Stimulated activated CD4-positive, alpha-beta T cell treated with anti-CD3 and anti-CD28 coated beads, Interleukin-4, amount 100 ng/mL, for 48 hours (primary cell): ENCODE data around the gene SNX25.

Experiments used
- DNase-seq, 2 donors: peaks; one replicate each; pipeline ENCODE4 v3.0.0-alpha.2; 2020; ENCODE audit warnings: low read depth in 2 of 2

The SNX25 gene

GRCh38 chr4:185378264-185378663 is 168.9 kb downstream of the SNX25 start:
- DNase-seq, result no peak

DNA sequence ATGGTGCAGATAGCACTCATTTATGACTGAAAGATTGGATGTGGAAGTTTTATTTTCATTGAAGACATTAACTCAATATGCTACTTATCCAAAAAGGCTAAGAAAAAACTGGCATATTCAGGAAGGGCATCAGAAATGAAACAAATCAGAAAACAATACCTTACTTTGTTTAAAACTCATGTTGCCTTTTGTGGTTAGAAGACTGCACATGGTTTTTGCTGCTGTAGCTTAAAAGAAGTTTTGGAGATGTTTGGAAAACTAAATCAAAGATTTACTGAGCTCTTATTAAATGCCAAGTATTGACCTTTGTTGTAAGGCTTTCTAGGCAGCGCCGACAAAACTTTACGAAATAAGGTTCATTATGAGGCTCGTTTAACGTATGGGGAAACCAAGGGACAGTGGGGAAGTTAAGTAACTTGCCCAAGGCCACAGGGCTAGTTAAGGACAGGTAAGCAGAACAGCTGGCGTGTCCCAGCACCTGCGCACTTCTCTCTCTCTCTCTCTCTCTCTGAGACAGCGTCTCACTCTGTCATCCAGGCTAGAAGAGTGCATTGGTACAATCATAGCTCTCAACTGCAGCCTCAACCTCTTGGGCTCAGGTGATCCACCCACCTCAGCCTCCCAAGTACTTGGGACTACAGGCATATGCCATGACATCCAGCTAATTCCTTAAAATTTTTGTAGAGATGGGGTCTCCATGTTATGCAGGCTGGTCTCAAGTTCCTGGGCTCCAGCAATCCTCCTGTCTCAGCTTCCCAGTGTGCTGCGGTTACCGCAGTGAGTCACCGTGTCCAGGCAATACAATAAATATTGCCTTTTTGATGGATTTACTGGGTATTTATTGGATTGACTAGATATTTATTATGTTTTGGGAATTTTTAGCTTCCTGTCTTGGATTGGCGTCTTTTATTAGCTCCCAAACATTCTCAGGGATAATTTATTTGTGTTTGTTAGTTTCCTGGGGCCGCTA is 170.2 kb downstream of the SNX25 start:
- DNase-seq, result no peak

- no peak for DNase-seq
Observed at GRCh38 chr4:185380320-185380719, 170.9 kb downstream of the SNX25 start.

GRCh38 chr4:185381288-185382196 is 172.1 kb downstream of the SNX25 start:
- DNase-seq, result no peak

GRCh38 chr4:185382754-185383153 is 173.4 kb downstream of the SNX25 start:
- no peak for DNase-seq

DNA sequence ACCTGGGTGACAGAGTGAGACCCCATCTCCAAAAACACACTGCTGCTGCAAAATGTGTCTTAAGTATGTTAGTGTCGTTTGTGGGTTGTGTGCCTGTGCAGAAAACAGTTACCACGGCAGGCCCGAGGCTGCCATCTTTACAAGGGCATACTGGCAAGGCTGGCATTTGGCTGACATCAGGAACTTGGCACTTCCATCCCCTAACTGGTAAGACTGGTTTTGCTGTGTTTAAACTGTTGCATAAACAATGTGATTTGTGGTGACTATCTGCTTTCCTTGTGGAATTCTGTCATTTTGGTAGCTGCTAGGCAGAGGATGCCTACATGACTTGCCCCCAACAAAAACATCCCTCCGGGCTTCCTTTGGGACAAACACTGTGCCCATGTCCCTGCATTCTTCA is 174.1 kb downstream of the SNX25 start:
- DNase-seq, result no peak

- no peak for DNase-seq
Observed at GRCh38 chr4:185384061-185384460, 174.7 kb downstream of the SNX25 start.

DNA sequence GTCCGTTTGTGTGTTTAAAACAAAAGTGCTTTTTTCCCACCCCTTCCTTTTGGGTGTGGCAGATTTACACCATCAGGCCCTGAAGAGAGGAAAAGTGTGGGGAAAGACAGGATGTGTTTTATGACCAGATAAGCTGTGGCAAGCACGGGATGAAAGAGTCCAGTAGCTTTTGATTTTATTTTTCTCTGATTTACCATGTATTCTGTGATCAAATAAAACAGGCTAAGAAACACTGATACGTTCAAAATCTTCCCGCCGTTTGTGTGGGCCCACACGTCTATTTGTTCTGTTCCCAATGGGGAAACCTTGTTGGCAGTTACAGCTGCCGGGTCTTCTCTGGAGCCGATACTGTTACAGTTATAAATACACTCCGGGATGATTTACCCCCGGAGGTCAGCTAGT is 175.5 kb downstream of the SNX25 start:
- DNase-seq, result no peak

- DNase-seq, result no peak
Observed at GRCh38 chr4:185387957-185388356, 178.6 kb downstream of the SNX25 start.

DNA sequence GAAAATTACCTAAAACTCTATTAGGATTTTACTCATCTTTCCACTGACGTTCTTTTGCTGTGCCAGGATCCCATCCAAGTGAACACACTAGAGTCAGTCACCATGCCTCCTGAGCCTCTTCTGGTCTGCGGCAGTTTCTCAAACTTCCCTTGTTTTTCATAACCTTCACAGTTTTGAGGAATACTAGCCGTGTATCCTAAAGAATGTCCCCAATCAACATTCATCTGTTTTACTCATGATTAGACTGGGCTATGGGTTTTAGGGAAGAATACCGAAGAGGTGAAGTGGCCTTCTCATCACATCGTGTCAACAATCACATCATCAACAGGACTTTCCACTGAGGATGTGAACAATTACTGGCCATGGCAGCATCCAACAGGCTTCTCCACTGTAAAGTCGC is 181.5 kb downstream of the SNX25 start:
- no peak for DNase-seq

DNA sequence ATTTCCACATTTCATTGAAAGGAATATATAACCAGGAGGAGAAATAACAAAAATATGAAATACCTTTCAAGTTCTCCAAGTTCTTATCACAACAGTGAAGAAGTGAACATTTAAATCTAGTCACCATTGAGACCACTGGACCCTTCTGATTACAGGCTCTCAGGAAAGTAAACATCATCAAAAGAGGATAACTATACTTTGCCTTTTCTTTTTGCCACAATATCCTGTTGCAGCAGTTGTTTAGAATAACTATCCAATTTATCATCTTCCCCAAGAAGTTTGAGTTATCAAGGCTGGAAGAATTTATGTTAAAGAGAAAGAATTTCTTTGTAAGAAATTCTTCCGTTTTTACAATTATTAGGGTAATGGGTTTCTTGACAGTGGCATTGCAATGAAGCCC is 182.8 kb downstream of the SNX25 start:
- no peak for DNase-seq

- DNase-seq, result no peak
Observed at GRCh38 chr4:185394568-185395237, 185.3 kb downstream of the SNX25 start.

DNA sequence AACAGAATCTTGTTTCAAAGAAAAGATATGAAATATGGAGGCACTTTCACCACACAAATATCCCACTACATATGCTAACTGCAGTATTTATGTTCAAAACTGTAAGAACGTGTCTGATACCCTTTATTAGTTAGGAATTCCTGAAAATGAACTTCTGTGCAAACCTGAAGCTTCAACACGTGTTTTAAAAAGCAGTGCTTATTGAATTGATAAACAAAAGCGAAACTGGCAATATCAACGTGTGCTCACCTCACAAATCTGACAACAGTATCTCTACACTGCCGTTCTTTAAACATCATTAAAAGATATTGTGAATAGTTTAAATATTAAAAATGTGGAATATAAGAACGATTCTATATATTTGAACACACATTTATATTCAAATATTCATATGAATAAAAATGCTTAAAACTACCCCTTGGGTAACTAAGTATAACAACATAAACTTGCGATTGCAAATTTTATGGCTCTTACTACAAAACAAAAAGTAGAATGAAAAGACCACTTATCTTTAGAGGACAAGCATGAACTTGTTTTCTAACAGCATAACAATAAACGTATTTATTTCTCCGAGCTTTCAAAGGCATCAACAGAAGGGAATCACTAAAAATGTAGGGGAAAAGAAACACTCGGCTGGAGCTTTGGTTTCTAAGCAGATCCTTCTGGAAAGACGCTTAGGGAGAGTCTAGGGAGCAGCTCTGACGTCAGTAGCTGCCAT is 186.0 kb downstream of the SNX25 start, which contains the start of gene LRP2BP:
LRP2BP (minus strand) TSS at position 687 of the 718 bp plus-strand sequence. CDS start 17,738 bp downstream, outside the sequence.
- no peak for DNase-seq

DNA sequence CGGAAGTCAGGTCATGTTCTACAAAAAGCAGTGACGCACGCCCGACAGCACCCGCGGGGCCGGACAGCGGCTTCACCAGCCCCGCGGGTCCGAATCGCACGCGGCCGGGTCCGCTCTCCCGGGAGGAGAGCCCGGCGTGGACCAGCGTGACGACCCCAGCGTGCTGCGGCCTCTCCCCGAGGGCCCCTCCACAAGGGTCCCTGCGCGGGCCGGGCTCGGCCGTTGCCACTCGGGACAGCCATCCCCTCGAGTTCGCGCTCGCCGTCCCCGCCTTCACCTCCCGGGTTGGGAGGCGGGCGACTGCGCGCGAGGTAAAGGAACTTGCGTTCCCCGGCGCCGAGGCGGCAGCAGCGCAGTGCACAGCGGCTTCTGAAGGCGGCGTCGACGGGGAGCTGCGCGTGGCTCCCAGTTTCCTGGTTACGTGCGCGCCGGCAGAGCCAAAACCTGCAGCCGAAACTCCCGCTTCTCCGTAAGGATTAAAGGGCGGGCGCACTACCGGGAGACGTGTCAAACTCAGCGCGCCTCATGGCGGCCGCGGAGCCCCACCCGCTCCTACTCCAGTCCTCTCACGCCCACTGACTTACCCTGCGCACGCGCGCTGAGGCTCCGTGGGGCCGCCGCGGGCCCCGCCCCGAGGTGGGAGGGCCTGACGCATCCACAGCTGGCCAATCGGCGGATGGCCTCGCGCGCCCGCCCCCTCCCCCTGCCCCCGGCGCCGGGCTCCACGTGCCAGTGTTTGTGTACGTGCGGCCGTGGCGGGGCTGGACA is 186.7 kb downstream of the SNX25 start:
- DNase-seq, result peak; percentile 92 to 93

DNA sequence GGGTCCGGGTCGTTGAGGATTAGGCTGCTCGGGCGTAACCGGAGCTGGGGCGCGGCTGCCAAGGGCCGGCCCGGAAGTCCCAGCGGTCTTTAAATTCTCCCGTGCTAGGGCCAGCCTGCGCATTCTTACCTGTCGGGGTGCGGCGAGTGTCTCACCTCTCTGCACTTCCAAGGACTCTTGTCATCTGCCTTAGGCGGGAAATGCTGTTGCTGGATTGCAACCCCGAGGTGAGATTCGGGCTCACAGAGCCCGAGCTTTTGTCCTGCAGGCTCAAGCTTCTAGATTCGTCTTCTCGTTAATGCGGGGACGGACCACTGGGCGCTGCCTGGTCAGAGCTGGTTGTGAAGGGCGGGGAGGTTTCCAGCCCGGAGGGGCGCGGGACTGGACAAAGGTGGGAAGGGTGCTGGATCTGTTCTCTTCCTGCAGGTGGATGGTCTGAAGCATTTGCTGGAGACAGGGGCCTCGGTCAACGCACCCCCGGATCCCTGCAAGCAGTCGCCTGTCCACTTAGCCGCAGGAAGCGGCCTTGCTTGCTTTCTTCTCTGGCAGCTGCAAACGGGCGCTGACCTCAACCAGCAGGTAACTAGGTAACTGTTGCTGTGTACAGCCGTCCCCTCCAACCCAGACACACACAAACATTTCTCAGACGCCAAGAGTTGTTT is 187.5 kb downstream of the SNX25 start, which contains the start of gene ANKRD37:
ANKRD37 (plus strand) TSS at position 118 of the 662 bp plus-strand sequence; CDS start at position 201, 83 bp downstream.
- no peak for DNase-seq

DNA sequence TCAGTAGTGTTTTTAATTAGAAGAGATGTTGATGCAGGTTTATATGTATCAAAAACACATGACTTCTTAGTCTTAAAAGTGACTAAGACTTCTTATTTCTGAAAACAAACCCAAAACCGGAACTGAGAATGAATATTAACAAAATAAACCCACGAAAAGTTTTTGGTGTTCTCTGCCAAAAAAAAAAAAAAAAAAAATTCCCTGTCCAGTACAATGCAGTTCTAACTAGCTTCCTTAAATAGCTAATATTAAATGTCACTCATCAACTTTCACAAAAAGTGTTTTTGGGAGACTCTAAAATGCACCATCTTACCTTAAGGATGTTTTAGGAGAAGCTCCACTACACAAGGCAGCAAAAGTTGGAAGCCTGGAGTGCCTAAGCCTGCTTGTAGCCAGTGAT is 189.2 kb downstream of the SNX25 start:
- no peak for DNase-seq

GRCh38 chr4:185399466-185399865 is 190.1 kb downstream of the SNX25 start:
- no peak for DNase-seq

DNA sequence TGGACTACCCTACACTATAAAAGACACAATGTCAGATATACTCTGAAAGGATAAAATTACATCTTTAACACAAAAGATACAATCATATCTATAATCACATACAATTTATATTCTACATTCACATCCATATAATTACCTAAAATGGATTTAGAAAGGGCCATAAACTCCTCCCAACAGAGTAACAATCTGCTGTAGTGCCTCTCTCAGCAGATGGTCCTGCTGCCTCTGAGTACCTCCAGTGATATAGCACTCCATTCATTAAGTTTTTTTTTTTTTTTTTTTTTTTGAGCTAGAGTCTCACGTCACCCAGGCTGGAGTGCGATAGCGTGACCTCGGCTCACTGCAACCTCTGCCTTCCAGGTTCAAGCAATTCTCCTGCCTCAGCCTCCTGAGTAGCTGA is 194.6 kb downstream of the SNX25 start:
- no peak for DNase-seq

GRCh38 chr4:185405296-185405999 is 196.1 kb downstream of the SNX25 start:
- DNase-seq, result no peak
